ENCODE results near the gene TIPRL. TPM values are rescaled to one million over a fixed set of nuclear protein-coding genes. Genes with fewer than 3 reads are reported as not detected.

The TIPRL gene
- total and polyA plus RNA-seq, 2 of the 8 experiments (the other 6 are each of a cell fraction or from before 2014, with no cell fraction given), result 8.1 to 27.4 TPM

- TF ChIP-seq, protein P1, sequence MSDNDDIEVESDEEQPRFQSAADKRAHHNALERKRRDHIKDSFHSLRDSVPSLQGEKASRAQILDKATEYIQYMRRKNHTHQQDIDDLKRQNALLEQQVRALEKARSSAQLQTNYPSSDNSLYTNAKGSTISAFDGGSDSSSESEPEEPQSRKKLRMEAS (IDR thresholded peaks at IDR 0.05), result no peak
- TF ChIP-seq ASH2L (IDR thresholded peaks at IDR 0.05; ENCODE audit: low read length) (no peak), GTF2F1 (IDR thresholded peaks at IDR 0.05; ENCODE audit: borderline replicate concordance, low read depth, low read length) (no peak), CEBPB (IDR thresholded peaks at IDR 0.05; ENCODE audit: low read depth, low read length) (no peak), YY1 (IDR thresholded peaks at IDR 0.05; ENCODE audit: low read depth, low read length) (no peak), EZH2 (IDR thresholded peaks at IDR 0.05; ENCODE audit: low read depth, low read length, severe bottlenecking) (no peak)
These were observed 48.9 kb downstream of the TIPRL start (continued) for GRCh38 chr1:168227620-168228019.
